ENCODE results near the gene HMGCS2.

The HMGCS2 gene

GRCh38 chr1:119806489-119806888, 37.8 kb upstream of the HMGCS2 start:
- Histone ChIP-seq H3K4me3 (ENCODE audit: low read depth in 1 of 2, low read length in 2 of 2) (no peak overlapping the region), H3K27me3 (ENCODE audit: control insufficient read depth in 1 of 2, insufficient read depth in 2 of 2, low read length in 2 of 2) (no peaks in the 10 kb centered on the region), H3K4me1 (ENCODE audit: control insufficient read depth in 1 of 2, insufficient read depth in 2 of 2, low read length in 2 of 2) (peaks cover under 1 to 5% of the 10 kb centered on the region in 2 donors), H3K36me3 (ENCODE audit: control insufficient read depth in 1 of 2, insufficient read depth in 2 of 2, low read length in 2 of 2) (no peaks in the 10 kb centered on the region), H3K9me3 (ENCODE audit: control insufficient read depth in 1 of 2, low read length in 2 of 2) (no peaks in the 10 kb centered on the region), H3K9ac (ENCODE audit: low read depth in 1 of 2, low read length in 2 of 2) (no peak overlapping the region), H3K27ac (ENCODE audit: low read depth, low read length) (no peak overlapping the region)

DNA sequence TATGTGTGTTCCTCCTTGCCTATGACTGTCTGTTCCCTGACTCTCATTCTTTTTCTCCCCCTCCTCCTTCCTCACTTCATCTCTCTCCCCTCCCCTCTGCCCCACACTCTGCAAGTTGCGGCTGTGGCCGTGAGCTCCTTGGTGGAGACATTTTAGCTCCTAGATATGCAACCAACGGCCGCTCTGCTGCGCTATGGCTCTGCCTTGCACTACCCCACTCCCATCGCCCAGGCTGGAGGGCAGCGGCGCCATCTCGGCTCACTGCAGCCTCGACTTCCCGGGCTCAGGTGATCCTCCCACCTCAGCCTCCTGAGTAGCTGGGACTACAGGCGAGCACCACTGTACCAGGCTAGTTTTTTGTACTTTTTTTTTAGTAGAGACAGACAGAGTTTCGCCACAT, 37.0 kb upstream of the HMGCS2 start:
- no peaks in the 10 kb centered on the region for H3K9me3 ChIP-seq (ENCODE audit: control insufficient read depth in 1 of 2, low read length in 2 of 2)
- H3K36me3 ChIP-seq (ENCODE audit: control insufficient read depth in 1 of 2, insufficient read depth in 2 of 2, low read length in 2 of 2), result no peaks in the 10 kb centered on the region

GRCh38 chr1:119805247-119805646, 36.5 kb upstream of the HMGCS2 start:
- Histone ChIP-seq H3K27ac (ENCODE audit: low read depth, low read length) (no peak overlapping the region), H3K4me3 (ENCODE audit: low read depth in 1 of 2, low read length in 2 of 2) (no peak overlapping the region), H3K27me3 (ENCODE audit: control insufficient read depth in 1 of 2, insufficient read depth in 2 of 2, low read length in 2 of 2) (no peaks in the 10 kb centered on the region), H3K9ac (ENCODE audit: low read depth in 1 of 2, low read length in 2 of 2) (no peak overlapping the region), H3K4me1 (ENCODE audit: control insufficient read depth in 1 of 2, insufficient read depth in 2 of 2, low read length in 2 of 2) (peaks cover 0 to 4% of the 10 kb centered on the region in 2 donors), H3K9me3 (ENCODE audit: control insufficient read depth in 1 of 2, low read length in 2 of 2) (no peaks in the 10 kb centered on the region), H3K36me3 (ENCODE audit: control insufficient read depth in 1 of 2, insufficient read depth in 2 of 2, low read length in 2 of 2) (no peaks in the 10 kb centered on the region)

More for the DNA sequence above, 37.0 kb upstream of the HMGCS2 start:
- Histone ChIP-seq H3K27ac (ENCODE audit: low read depth, low read length) (no peak overlapping the region), H3K4me1 (ENCODE audit: control insufficient read depth in 1 of 2, insufficient read depth in 2 of 2, low read length in 2 of 2) (peaks cover 0 to 4% of the 10 kb centered on the region in 2 donors), H3K4me3 (ENCODE audit: low read depth in 1 of 2, low read length in 2 of 2) (no peak overlapping the region), H3K9ac (ENCODE audit: low read depth in 1 of 2, low read length in 2 of 2) (no peak overlapping the region), H3K27me3 (ENCODE audit: control insufficient read depth in 1 of 2, insufficient read depth in 2 of 2, low read length in 2 of 2) (no peaks in the 10 kb centered on the region)

DNA sequence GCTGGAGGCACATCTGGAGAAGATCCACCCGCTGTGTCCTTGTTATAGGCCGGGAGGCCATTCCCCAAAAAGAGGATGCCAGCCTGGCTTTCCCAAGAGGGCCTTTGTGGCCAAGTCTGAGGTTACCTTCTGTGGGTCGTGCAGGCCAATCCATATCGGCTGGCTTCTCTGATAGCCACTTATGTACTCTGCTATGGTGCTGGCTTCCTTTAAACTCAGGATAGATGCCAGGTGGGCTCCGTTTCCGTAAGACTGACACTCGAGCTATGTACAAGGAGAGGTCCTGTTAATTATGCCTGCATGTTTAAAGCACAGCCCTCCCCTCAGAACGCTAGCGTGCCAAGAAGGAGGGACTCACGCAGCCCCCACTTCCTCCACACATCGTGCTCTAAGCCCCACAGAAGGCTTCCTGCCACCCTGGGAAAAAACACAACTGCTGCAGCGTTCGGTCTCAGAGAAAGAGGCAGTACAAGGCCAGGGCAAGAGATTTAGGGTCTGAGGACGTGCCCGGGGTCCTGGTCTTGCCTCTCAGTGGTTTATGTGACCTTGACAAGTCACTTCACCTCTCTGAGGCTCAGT, 31.0 kb upstream of the HMGCS2 start:
- H3K4me1 ChIP-seq (ENCODE audit: control insufficient read depth in 1 of 2, insufficient read depth in 2 of 2, low read length in 2 of 2), result peaks cover 9 to 14% of the 10 kb centered on the region in 2 donors
- H3K36me3 ChIP-seq (ENCODE audit: control insufficient read depth in 1 of 2, insufficient read depth in 2 of 2, low read length in 2 of 2), result no peaks in the 10 kb centered on the region
- H3K27me3 ChIP-seq (ENCODE audit: control insufficient read depth in 1 of 2, insufficient read depth in 2 of 2, low read length in 2 of 2), result no peaks in the 10 kb centered on the region
- H3K27ac ChIP-seq (ENCODE audit: low read depth, low read length), result no peak overlapping the region
- no peak overlapping the region for H3K4me3 ChIP-seq (ENCODE audit: low read depth in 1 of 2, low read length in 2 of 2)
- no peak overlapping the region for H3K9ac ChIP-seq (ENCODE audit: low read depth in 1 of 2, low read length in 2 of 2)
- H3K9me3 ChIP-seq (ENCODE audit: control insufficient read depth in 1 of 2, low read length in 2 of 2), result no peaks in the 10 kb centered on the region

GRCh38 chr1:119799003-119799402, 30.3 kb upstream of the HMGCS2 start:
- Histone ChIP-seq H3K27ac (ENCODE audit: low read depth, low read length) (no peak overlapping the region), H3K4me1 (ENCODE audit: control insufficient read depth in 1 of 2, insufficient read depth in 2 of 2, low read length in 2 of 2) (peaks cover 16% of the 10 kb centered on the region in 2 donors), H3K9me3 (ENCODE audit: control insufficient read depth in 1 of 2, low read length in 2 of 2) (no peaks in the 10 kb centered on the region), H3K4me3 (ENCODE audit: low read depth in 1 of 2, low read length in 2 of 2) (no peak overlapping the region), H3K9ac (ENCODE audit: low read depth in 1 of 2, low read length in 2 of 2) (no peak overlapping the region), H3K27me3 (ENCODE audit: control insufficient read depth in 1 of 2, insufficient read depth in 2 of 2, low read length in 2 of 2) (no peaks in the 10 kb centered on the region), H3K36me3 (ENCODE audit: control insufficient read depth in 1 of 2, insufficient read depth in 2 of 2, low read length in 2 of 2) (no peaks in the 10 kb centered on the region)

- Histone ChIP-seq H3K4me3 (ENCODE audit: low read depth in 1 of 2, low read length in 2 of 2) (no peak overlapping the region), H3K36me3 (ENCODE audit: control insufficient read depth in 1 of 2, insufficient read depth in 2 of 2, low read length in 2 of 2) (no peaks in the 10 kb centered on the region), H3K27ac (ENCODE audit: low read depth, low read length) (no peak overlapping the region), H3K9me3 (ENCODE audit: control insufficient read depth in 1 of 2, low read length in 2 of 2) (no peaks in the 10 kb centered on the region), H3K27me3 (ENCODE audit: control insufficient read depth in 1 of 2, insufficient read depth in 2 of 2, low read length in 2 of 2) (no peaks in the 10 kb centered on the region), H3K4me1 (ENCODE audit: control insufficient read depth in 1 of 2, insufficient read depth in 2 of 2, low read length in 2 of 2) (peaks cover 16% of the 10 kb centered on the region in 2 donors), H3K9ac (ENCODE audit: low read depth in 1 of 2, low read length in 2 of 2) (no peak overlapping the region)
These were observed 28.9 kb upstream of the HMGCS2 start for GRCh38 chr1:119797606-119798005.

DNA sequence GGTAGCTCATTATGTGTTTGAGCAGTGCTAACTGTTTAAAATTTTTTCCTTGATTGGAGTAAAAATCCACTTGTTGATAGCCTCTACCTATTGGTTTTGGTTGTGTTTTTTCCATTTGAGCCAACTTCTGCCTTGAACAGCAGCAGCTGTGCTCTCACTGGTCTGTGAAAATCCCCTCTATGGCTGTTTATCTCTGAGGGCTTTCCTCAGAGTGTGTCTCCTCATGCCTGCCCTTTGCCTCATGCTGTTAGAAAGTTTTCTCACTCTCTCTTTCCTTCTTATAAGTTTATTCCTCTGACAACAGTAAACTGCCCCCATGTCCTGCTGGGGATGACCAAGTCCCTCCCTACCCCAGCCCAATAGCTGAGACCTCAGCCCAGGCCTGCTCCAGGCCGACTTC, 28.5 kb upstream of the HMGCS2 start:
- no peaks in the 10 kb centered on the region for H3K36me3 ChIP-seq (ENCODE audit: control insufficient read depth in 1 of 2, insufficient read depth in 2 of 2, low read length in 2 of 2)
- H3K27me3 ChIP-seq (ENCODE audit: control insufficient read depth in 1 of 2, insufficient read depth in 2 of 2, low read length in 2 of 2), result no peaks in the 10 kb centered on the region
- H3K4me3 ChIP-seq (ENCODE audit: low read depth in 1 of 2, low read length in 2 of 2), result no peak overlapping the region
- H3K9ac ChIP-seq (ENCODE audit: low read depth in 1 of 2, low read length in 2 of 2), result no peak overlapping the region
- no peaks in the 10 kb centered on the region for H3K9me3 ChIP-seq (ENCODE audit: control insufficient read depth in 1 of 2, low read length in 2 of 2)
- no peak overlapping the region for H3K27ac ChIP-seq (ENCODE audit: low read depth, low read length)
- H3K4me1 ChIP-seq (ENCODE audit: control insufficient read depth in 1 of 2, insufficient read depth in 2 of 2, low read length in 2 of 2), result peaks cover 16% of the 10 kb centered on the region in 2 donors

DNA sequence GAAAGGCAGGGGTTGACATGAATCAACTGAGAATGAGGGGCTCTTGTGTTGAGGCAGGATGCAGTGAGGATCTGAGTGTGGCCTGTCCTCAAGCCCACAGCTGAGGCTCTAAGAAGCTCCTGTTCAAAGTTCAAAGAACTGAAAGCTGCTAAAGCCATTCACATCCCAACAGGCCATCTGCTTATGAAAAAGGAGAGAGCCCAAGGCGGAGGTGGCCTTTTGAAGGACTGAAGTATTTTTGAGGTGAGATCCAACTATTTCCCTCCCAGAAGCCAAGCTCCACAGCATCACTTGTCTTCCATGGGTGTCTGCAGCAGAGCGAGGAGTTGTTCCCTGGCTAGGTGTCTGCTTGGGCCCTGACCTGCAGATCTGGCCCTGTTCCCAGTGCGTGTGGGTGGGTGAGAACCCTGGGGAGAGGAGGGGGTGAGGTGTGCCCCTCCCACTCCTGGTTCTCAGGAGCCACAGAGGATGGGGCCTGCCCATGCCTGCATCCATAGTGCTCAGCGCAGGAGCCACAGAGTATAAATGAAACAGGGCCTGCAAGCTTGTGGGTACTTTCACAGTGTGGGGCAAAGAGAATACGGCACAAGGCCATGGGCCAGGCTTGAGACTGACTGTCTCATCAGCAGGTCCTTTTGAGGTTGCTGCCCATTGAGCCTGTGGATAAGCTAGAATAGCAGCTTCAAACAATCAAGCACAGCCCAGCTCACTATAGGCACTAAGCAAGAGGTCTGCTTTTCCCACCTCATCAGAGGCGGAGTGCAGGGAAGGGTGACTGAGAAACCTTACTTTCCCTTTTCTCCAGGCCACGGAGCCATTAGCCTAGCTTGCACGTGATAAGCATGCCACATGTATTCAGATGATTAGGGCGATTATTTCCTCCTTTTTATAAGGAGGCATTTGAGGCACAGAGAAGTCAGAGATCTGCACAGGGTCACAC, 26.8 kb upstream of the HMGCS2 start:
- Histone ChIP-seq H3K9ac (ENCODE audit: low read depth in 1 of 2, low read length in 2 of 2) (no peak overlapping the region), H3K4me3 (ENCODE audit: low read depth in 1 of 2, low read length in 2 of 2) (no peak overlapping the region), H3K27ac (ENCODE audit: low read depth, low read length) (no peak overlapping the region), H3K9me3 (ENCODE audit: control insufficient read depth in 1 of 2, low read length in 2 of 2) (no peaks in the 10 kb centered on the region), H3K4me1 (ENCODE audit: control insufficient read depth in 1 of 2, insufficient read depth in 2 of 2, low read length in 2 of 2) (peaks cover 26 to 31% of the 10 kb centered on the region in 2 donors), H3K27me3 (ENCODE audit: control insufficient read depth in 1 of 2, insufficient read depth in 2 of 2, low read length in 2 of 2) (no peaks in the 10 kb centered on the region), H3K36me3 (ENCODE audit: control insufficient read depth in 1 of 2, insufficient read depth in 2 of 2, low read length in 2 of 2) (no peaks in the 10 kb centered on the region)

DNA sequence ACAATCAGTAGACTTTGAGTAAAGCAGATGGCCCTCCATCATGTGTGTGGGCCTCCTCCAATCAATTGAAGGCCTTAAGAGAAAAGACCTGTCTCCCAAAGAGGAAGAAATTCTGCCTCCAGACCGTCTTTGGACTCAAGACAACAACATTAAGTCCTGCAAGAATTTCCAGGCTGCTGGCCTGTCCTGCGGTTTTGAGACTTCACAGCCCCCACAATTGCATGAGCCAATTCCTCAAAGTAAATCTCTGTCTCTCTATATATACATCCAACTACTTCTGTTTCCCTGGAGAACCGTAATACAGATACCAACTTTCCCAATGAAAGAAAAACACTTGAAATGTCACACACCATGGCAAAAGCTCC, 26.2 kb upstream of the HMGCS2 start:
- H3K4me3 ChIP-seq (ENCODE audit: low read depth in 1 of 2, low read length in 2 of 2), result no peak overlapping the region
- no peaks in the 10 kb centered on the region for H3K27me3 ChIP-seq (ENCODE audit: control insufficient read depth in 1 of 2, insufficient read depth in 2 of 2, low read length in 2 of 2)
- no peak overlapping the region for H3K27ac ChIP-seq (ENCODE audit: low read depth, low read length)
- H3K9me3 ChIP-seq (ENCODE audit: control insufficient read depth in 1 of 2, low read length in 2 of 2), result no peaks in the 10 kb centered on the region
- H3K4me1 ChIP-seq (ENCODE audit: control insufficient read depth in 1 of 2, insufficient read depth in 2 of 2, low read length in 2 of 2), result peaks cover 32 to 38% of the 10 kb centered on the region in 2 donors
- H3K36me3 ChIP-seq (ENCODE audit: control insufficient read depth in 1 of 2, insufficient read depth in 2 of 2, low read length in 2 of 2), result no peaks in the 10 kb centered on the region
- H3K9ac ChIP-seq (ENCODE audit: low read depth in 1 of 2, low read length in 2 of 2), result no peak overlapping the region

DNA sequence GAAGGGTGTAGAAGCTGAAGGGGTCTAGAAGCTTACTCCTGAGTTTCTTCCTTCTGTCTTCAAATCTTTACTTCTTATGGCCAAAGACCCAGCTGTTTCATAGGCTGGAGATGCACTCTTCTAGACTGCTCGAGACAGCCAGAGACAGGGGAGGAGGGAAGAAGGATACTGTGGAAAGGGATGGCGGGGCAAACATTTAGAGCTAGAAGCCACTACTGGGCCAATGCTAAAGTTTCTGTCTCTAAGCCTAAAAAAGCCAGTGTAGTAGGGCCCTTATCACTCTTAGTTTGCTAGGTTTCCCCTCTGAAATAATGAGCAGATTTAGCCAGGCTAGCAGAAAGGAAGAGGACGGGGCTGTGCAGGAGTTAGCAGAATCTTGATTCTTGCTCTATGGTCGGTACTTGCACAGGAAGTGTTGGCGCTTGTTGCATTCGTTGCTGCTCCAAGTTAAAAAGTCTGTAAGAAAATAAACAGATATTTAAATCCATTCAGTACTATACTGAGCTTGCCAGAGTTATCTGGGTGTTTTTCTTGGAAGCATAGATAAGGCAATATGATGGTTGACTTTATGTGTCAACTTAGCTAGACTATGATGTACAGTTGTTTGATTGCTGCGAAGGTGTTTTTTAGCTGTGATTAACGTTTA, 25.6 kb upstream of the HMGCS2 start:
- no peaks in the 10 kb centered on the region for H3K9me3 ChIP-seq (ENCODE audit: control insufficient read depth in 1 of 2, low read length in 2 of 2)
- no peak overlapping the region for H3K27ac ChIP-seq (ENCODE audit: low read depth, low read length)
- H3K4me3 ChIP-seq (ENCODE audit: low read depth in 1 of 2, low read length in 2 of 2), result no peak overlapping the region
- no peaks in the 10 kb centered on the region for H3K27me3 ChIP-seq (ENCODE audit: control insufficient read depth in 1 of 2, insufficient read depth in 2 of 2, low read length in 2 of 2)
- no peak overlapping the region for H3K9ac ChIP-seq (ENCODE audit: low read depth in 1 of 2, low read length in 2 of 2)
- no peaks in the 10 kb centered on the region for H3K36me3 ChIP-seq (ENCODE audit: control insufficient read depth in 1 of 2, insufficient read depth in 2 of 2, low read length in 2 of 2)
- H3K4me1 ChIP-seq (ENCODE audit: control insufficient read depth in 1 of 2, insufficient read depth in 2 of 2, low read length in 2 of 2), result peaks cover 32 to 39% of the 10 kb centered on the region in 2 donors
